GM18517 (cell line): ENCODE measurements around the gene ADAMTS18.

Experiments
- ATAC-seq: cut with Tn5 transposase; IDR thresholded peaks from one replicate; pipeline ENCODE4 v1.9.1; 2021; ENCODE audit warnings: mild to moderate bottlenecking, moderate library complexity; ENCODE audit not compliant: unreplicated experiment

Gene ADAMTS18

DNA sequence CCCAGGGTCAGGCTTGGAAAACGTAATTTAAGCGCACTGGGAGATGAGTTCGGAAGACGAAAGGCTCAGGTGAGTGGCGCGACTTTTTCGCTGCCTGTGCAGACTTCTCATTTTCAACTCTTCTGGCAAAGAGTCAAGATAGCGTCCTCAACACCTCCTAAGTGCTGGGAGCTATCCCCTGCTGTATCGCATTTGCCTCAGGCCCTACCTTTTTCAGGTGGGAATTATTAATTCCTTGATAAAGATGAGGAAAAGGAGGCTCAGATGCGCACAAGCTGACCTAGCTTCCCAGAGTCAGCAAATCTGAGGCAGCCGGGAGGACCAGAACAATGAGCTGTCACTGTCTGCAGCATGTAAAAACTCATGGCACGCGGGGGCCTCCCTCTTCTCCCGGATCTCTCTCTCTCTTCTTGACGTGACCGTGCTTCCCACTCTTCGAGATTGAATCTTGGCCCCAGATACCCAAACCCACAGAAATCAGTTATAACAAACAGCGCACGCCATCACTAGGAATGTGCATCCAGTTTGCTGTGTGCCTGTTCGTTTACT is 512 bp upstream of the ADAMTS18 start:
- ATAC-seq: no peak

DNA sequence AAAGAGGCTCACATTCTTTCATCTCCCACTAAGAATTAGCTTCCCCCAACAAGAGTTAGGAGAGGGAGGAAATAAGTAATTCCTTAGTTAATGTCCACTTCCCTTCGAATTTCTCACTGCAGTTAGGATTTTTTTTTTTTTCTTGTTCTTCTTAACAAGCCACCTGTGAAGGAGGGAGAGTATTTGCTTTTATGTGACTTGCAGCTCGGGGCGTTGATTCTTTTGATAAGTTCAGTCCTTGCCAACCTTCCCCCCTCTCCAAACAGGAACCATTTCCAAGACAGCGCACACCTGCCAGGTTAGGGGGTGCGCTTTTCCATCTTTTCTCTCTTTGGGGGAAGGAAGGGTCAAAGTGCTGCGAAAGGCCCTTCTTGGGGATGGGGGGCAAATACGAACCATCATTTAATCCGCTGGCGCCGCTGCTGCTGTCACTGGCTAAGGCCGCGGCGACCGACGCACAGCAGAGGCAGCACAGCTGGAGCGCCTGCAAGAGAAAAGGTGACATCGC is 758 bp downstream of the ADAMTS18 start:
- ATAC-seq: no peak

DNA sequence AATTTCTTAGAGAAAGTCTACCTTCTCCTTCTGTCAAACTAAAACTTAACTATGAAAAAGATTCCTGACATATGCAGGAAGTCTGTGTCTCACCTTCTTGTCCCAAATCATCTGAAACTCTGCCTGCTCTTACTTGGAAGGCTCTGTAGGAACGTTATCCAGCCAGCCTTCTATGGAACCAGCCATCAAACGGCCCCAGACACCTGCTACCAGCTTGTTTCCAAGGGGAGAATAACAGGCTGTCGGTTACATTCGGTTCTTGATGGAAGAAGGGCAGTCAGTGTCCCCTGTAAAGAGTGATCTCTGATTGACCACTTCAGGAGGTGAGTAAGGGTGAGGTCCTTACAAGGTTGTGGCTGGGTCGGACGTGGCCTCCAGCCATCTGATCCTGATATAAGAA is 1.7 kb downstream of the ADAMTS18 start:
- ATAC-seq: no peak

DNA sequence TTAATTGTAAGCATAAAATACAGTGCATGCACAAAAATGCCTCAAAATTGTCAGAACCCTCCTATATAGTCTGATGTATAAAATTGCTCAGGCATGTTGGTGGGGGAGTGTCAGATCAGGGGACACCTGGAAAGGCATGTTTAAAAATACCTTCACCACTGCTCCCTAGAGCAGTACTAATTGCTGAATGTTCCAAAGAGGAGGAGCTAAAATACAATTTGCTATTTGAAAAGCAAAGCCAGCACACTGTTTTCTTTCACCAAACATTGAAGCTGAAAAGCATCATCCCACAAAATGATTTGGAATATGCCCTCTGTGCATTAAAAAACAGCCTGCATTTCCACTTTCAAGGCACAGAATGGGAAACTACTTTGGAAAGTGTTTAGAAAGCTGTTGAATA is 2.6 kb downstream of the ADAMTS18 start:
- no peak for ATAC-seq

GRCh38 chr16:77430787-77431585 is 3.8 kb downstream of the ADAMTS18 start:
- no peak for ATAC-seq

- no peak for ATAC-seq
Observed at GRCh38 chr16:77430360-77430759, 4.5 kb downstream of the ADAMTS18 start.

DNA sequence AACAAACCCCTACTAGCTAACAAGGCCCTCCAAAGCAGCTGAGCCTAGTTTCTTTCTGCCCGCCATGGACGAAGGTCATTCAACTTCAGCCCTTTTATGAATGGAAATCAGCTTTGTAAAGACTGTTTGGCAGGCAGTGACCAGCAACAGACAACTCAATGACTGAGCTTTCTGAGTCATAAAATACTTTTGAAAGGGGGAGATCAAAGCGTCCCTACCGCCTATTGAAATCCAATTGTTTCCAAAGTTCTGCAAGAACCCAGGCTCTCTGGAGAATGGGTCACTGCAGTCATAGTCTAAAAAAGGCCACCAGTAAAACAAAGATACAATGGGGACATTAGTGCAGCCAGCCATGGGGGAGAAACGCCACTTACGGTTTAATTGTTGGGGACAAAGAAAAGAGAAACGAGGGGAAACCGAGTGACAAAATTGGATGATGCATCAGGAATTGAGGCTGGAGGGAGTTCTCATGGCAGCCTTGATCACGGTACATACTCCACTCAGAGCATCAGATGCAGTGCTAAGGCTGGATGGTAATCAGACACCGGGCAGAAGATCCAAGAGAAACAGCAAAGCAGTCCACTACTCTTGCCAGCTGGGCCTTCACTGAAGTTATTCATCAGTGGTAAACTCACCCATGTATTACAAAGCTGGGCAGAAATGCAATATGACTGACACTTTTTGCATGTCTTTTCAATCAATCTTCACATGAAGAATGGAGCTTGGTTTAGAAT is 9.8 kb downstream of the ADAMTS18 start:
- ATAC-seq: no peak

DNA sequence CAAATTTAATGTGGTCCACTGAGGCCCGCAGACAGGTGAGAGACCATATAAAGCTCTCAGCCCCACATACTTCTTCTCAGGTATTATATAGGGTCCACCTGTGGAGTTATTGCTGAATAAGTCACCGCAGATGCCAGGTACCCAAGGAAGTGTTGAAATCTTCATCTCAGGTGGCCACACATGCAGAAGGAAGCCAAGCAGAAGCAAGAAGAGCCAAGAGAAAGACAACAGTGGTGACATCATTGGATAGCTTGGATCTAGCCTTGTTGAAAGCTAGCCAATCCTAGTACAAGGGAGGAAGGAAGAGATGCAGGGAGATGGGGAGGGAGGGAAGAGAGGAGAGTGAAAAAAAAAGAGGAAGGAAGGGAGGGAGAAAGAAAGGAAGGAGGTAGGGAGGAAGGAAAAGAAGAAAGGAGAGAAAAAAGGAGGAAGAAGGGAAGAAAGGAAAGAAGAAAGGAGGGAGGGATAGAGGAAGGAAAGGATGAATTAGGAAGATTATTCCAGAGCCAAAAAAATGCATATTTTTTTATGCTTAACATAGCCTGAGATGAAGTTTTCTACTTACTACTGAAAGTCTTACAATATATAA is 12.5 kb downstream of the ADAMTS18 start:
- ATAC-seq: no peak

- no peak for ATAC-seq
Observed at GRCh38 chr16:77416939-77417480, 17.8 kb downstream of the ADAMTS18 start.

DNA sequence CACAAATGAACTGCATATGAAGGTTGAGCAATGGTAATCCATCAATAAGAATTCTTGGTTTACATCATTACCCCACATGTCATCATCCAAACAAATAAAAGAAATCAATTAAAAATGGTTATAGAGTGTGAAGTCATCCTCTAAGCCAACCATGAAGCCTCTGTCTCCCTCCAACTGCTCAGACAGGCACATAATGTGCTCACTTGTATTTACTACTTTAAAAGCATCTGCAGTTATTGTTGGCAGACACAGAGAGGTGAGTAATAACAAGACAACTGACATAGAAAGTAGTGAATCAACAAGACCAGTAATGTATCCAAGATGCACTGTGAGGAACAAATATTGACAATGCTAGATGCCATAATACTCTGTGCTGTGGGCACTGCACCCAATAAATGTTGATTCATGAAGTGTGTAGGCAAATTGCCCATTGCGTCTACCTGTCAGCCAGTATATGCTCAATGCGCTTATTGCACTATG is 20.0 kb downstream of the ADAMTS18 start:
- no peak for ATAC-seq

DNA sequence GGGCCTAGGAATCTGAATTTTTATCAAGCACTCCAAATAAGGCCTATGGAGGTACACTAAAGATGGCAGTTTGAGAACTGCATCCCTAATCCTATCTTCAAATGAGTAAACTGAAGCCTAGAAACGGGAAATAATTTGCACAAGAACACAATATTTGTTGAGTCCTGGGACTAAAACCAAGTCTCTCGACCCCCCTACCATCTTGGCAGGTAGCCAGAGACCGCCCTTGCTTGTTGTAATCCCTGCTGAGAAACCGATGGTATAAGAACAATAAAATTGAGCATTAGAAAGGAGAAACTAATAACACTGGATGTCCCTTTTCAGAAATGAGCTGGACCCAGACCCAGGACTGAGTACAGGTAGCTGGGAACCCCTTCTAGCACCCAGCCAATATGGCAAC is 24.4 kb downstream of the ADAMTS18 start:
- ATAC-seq: no peak

DNA sequence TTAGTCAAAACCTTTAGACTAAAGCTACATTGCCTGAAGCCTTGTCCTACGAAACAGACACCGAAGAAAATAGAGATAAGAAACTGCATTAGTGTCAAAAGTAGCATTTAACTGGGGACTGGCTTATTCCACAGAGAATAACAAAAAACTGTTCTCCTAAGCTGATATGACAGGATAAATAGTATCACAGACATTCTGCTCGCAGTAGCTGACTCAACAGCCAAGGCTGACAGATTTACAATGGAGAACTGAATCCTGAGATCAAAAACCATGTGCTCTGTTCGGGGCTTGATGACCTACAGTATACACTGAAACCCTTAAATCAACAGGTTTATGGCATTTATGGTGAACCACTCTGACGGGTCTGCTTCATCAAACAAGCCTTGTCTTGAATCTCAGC is 25.5 kb downstream of the ADAMTS18 start:
- ATAC-seq: no peak

DNA sequence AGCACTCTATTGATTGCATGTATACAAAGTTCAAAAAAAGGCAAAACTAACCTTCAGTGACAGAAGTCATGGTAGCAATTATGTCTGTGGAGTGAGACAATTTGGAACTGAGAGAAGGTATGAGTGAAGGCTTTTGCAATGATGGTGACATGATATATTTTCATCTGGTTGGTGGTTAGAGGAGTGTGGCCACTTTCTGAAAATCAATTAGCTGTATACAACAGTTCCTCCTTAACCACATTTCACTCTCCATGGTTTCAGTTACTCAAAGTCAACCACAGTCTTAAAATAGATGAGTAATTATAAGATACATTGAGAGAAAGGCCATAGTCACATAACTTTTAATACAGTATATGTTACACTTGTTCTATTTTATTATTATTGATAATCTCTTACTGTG is 26.2 kb downstream of the ADAMTS18 start:
- ATAC-seq: no peak

- ATAC-seq: no peak
Observed at GRCh38 chr16:77406680-77407079, 28.2 kb downstream of the ADAMTS18 start.

- ATAC-seq: no peak
Observed at GRCh38 chr16:77404775-77405174, 30.1 kb downstream of the ADAMTS18 start.

- ATAC-seq: no peak
Observed at GRCh38 chr16:77403732-77404131, 31.1 kb downstream of the ADAMTS18 start.

- ATAC-seq: no peak
Observed at GRCh38 chr16:77402672-77403071, 32.2 kb downstream of the ADAMTS18 start.

DNA sequence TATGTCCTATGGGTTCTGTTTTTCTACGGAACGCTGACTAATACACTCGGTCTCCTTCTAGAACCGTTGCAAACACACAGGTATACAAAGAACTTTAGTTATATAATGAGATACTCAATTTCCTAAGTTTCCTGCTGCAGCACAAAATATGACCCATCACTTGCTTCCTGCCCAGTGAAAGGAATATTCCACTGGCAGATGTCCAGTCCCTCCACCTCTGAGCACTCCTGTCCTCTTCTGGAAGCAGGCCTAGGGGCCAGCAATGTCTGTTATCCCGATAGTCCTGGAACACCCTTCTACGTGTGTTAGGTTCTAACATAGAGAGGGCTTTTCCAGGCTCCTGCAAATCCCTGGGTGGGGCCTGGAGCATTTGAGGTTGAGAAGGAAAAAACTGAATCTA is 32.7 kb downstream of the ADAMTS18 start:
- ATAC-seq: no peak

DNA sequence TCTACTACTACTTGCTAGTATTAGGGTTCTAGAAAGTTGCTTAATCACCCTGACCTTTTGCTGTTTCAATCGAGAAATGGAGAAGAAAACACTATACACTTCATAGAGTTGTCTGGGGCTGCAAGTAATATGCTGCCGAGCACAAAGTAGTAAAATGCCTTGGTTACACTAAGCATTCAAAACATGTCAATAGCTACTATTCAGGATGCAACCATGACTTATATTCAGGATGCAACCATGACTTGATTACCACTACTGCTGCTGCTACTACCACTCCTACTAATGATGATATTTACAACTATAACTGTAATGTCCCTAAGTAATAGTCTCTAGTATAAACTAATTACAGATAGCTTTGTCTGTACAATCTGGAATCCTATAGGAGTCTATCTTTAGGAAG is 35.3 kb downstream of the ADAMTS18 start:
- ATAC-seq: no peak

GRCh38 chr16:77399066-77399465 is 35.8 kb downstream of the ADAMTS18 start:
- ATAC-seq: no peak

DNA sequence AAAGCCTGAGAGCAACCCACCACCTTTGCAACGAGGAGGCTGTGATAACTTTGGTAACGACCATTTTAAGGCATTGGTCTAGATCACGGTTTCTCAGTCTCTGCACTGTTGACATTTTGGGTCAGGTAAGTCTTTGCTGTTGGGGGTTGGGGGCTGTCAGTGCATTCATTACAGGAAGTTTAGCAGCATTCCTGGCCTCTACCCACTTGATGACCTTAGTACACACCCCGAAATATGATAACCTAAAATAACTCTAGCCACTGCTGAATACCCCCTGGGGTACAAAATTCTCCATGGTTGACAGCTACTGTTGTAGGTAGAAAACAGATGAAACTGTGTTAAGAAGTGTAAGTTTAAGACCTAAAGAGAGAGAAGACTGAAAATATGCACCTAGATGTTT is 36.3 kb downstream of the ADAMTS18 start:
- ATAC-seq: no peak
